PC-3 (cell line): Measurements from ENCODE around the gene MAD1L1.

Source experiments
- CTCF ChIP-seq: fragments of 300-600 bp; sonication (generic); conservative IDR thresholded peaks from 2 replicates; pipeline ENCODE4 v1.5.1; 2017; ENCODE audit warnings: antibody characterized with exemption, low read depth, mild to moderate bottlenecking, low read length
- EZH2 ChIP-seq: fragments of 300-600 bp; sonication (generic); IDR thresholded peaks from one replicate; pipeline ENCODE4 v1.6.1; 2017; ENCODE audit warnings: antibody characterized with exemption, mild to moderate bottlenecking, low read length; ENCODE audit not compliant: unreplicated experiment

DNA sequence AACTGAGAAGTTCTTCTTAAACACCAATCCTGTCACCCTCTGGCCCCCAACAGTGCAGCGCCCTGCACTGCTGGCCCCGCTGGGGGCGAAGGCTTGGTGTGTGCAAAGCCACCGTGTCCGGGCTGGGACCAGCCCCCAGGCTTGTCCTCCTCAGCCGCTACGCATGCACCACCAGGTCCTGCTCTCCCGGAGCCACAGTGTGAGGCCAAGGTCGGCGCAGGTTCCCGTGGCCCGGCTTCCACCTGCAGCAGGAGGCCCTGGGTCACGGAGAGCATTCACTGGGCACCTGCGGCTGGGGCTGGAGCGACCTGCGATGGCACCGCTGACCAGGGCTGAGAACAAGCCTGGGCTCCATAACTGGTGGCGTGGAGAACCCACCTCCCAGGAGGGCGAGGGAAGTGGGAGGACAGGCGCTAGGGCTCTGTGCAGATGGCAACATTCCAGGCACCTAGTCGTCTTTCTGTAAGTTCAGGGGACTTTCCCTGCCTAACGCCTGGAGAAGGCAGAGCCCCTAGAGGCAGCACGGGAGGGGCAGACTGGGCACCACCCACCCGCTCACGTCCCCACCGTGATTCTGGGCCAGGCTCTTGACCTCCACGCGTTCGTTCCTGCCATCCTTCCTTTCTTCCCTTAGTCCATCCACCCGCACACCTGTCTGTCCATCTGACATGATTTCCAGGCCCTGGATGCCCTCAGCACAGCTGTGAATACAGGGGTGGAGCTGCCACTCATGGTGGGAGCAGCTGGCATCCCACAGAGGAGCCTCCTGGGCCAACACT lies 291.1 kb downstream of the MAD1L1 start:
- no peak for TF ChIP-seq CTCF
- no peak for TF ChIP-seq EZH2
